SH-SY5Y (cell line): ENCODE data around the gene MRPL36.

Experiments
- GATA2 ChIP-seq: IDR thresholded peaks from 2 replicates; pipeline ENCODE4 v1.6.1; 2011; ENCODE audit warnings: mild to moderate bottlenecking, low read depth, low read length
- GATA3 ChIP-seq: IDR thresholded peaks from 2 replicates; pipeline ENCODE4 v1.6.1; 2011; ENCODE audit warnings: low read depth, mild to moderate bottlenecking, low read length, moderate library complexity

DNA sequence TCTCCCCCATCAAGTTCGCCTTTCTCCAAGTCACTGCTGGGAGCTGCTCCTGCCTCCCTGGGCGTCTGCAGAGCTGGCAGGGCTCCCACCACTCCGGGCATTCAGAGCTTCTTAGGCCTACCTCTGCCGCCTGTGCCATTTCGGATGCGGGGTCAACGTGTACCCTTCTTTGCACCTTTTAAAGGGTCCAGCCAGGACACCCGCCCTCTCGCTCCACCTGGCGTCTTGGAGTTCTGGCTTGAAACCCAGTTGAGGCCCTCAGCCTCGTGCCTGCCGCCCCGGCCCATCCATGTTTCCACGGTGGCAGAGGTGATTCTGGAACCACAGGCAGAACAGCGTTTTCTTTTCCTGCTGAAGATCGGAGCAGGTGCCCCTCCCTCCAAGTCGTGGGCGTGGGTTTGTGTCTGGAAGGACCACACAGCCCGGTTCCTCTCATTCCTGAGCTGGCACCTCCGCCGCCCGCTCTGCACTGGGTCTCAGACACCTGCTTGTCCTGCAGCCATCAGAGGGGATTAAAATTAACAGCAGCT, 34.5 kb upstream of the MRPL36 start:
- TF ChIP-seq GATA2 (no peak), GATA3 (no peak)
